HG03175 (cell line): ENCODE data around the gene ACOT7.

ENCODE experiments used
- ATAC-seq: cut with Tn5 transposase; IDR thresholded peaks from one replicate; pipeline ENCODE4 v1.9.1; 2021; ENCODE audit warnings: mild to moderate bottlenecking, moderate library complexity; ENCODE audit not compliant: unreplicated experiment

Gene ACOT7

GRCh38 chr1:6294080-6294889 lies 99.3 kb downstream of the ACOT7 start:
- ATAC-seq = no peak

DNA sequence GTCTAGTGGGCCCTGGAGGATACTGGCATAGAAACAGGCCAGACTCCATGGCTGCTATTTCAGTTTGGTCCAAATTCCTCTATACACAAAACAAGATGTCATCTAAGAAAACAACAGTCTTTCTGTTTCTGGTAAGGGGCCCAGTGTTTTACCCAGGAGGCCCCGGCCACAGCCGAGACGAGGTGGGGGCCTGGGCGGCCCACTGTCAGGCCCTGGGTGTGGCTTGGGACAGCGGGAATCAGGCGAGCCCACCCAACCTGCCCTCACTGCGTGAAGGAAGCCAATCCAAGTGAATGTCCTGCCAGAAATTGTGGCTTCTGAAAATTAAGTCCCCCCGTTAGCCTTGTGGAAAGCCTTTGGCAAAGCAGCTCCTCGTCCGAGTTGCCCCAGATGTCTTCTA lies 101.5 kb downstream of the ACOT7 start:
- ATAC-seq = no peak

DNA sequence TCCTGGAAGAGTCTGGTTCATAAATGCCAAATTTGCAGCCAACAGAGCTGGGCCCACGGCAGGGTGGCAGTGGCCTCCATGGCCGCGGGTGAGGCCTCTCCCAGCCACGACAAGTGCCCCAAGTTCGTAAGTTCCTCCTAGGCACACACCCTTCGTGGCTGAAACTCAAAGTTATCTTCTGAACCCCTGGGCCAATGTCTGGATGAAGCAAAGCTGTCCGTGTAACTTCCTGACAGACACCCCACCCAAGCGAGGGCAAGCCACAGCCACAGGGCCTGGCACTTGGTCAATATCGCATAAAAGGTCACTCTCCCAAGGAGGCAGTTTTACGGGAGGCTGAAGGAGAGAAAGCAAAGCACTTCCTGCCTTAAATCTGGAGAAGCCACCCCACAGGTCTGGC lies 104.9 kb downstream of the ACOT7 start:
- no peak for ATAC-seq

DNA sequence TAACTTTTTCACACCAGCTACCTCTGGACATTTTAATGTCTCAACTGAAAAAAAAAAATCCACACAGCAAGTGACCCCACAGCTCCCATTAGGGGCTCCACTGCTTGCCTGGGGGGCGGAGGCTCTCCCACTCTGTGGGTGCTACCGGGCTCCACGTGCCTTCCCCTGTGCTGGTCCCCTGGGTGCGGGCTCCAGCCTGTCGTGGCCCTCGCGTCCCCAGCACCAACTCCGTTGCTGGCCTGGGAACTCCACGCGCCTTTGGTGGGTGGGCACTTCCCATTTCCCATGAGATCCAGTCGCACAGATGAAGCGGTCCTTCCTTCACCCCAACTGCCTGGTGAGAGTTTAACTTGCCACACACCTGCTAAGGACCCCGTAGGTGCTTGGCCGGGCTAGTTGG lies 105.5 kb downstream of the ACOT7 start:
- no peak for ATAC-seq

DNA sequence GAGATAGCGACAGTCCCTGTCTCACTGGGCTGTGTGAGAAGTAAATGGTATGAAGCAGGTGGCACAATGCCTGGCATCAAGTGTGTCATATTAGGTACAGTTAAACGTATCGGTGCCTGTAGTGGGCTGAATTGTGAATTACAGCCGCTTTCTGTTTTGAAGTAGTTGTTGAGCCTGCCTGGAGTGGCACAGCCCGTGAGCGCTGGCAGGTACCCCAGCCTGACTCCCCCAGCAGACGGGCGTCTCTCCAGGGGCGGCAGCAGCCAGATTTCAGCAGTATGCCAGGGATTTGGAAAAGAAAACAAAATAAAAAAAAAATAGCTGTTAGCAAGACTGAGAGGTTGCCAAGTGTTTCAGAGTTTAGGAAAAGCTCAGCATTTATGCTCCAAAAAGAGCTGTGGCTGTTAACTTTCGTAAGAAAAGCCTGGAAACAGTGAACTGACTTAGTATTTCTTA lies 106.1 kb downstream of the ACOT7 start:
- no peak for ATAC-seq

- no peak for ATAC-seq
Measured at GRCh38 chr1:6287029-6287428, 106.5 kb downstream of the ACOT7 start.

- ATAC-seq = no peak
Measured at GRCh38 chr1:6286266-6286665, 107.3 kb downstream of the ACOT7 start.

GRCh38 chr1:6285336-6285735 lies 108.2 kb downstream of the ACOT7 start:
- ATAC-seq = no peak

GRCh38 chr1:6282577-6283270 lies 110.8 kb downstream of the ACOT7 start:
- no peak for ATAC-seq

GRCh38 chr1:6281511-6282402 lies 111.8 kb downstream of the ACOT7 start:
- no peak for ATAC-seq

GRCh38 chr1:6280761-6281451 lies 112.7 kb downstream of the ACOT7 start:
- no peak for ATAC-seq

- no peak for ATAC-seq
Measured at GRCh38 chr1:6279613-6280383, 113.8 kb downstream of the ACOT7 start.

GRCh38 chr1:6279066-6279465 lies 114.5 kb downstream of the ACOT7 start:
- ATAC-seq = no peak

GRCh38 chr1:6278263-6278662 lies 115.3 kb downstream of the ACOT7 start:
- no peak for ATAC-seq

DNA sequence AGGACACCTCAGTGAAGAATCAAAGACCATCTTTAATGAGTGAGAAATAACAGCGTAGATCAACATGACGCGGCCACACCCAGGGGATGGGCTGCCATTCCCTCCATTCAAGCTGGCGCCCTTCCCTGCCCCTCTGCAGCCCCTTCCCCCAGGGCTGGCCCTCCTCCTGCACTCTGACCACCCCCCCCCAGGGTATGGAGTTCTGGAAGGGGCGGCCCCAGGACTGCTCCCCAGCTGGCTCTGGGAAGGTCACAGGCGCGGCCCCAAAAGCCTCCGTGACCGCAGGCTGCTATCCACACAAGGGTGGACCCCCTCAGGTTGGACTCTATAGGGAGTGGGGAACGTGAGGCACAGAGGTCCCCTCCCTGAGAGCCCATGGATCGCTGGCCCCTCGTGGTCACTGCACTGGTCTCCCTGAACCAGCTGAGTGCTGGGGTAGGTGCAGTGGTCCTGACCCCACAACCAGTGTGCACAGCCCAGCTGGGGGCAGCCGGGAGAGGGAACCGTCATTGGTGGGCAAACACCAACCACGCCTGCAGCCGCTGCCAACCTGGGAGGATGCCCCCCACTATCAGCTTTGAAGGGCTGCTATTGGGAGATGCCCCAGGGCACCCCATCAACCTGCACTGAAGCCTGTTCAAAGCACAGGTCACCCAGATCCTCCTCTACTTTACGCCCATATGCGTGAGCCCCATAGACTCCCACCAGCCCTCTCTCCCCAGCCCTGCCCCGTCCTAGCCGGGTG lies 116.6 kb downstream of the ACOT7 start:
- no peak for ATAC-seq

- ATAC-seq = no peak
Measured at GRCh38 chr1:6275826-6276782, 117.5 kb downstream of the ACOT7 start.

GRCh38 chr1:6274622-6275139 lies 118.9 kb downstream of the ACOT7 start:
- no peak for ATAC-seq

DNA sequence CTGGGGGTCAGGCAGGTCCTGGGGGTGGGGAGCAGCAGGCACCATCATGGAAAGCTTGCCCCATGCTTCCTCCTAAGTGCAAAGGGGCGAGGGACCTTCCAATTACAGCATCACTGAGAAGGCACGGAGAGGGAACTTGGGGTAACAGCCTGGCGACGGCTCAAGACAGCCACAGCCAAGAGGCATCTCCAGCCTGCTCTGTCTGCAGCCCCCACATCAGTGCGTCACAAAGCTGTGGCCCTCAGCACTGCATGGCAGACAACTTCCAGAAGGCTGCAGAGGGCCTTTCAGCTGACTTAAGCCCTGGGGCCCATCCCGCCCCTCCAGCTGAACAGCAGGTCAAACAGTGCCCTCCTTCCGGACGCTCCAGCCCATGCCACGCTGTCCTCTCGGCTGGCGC lies 119.5 kb downstream of the ACOT7 start:
- no peak for ATAC-seq
